ENCODE results near the gene CCDC60. TPM values are rescaled to one million over a fixed set of nuclear protein-coding genes. Genes with fewer than 3 reads are reported as not detected.
A peak's percentile ranks its signal among the peaks of the same experiment; 100 is the strongest.

Gene CCDC60
- total RNA-seq, 3 donors from 2014 or later: not detected

DNA sequence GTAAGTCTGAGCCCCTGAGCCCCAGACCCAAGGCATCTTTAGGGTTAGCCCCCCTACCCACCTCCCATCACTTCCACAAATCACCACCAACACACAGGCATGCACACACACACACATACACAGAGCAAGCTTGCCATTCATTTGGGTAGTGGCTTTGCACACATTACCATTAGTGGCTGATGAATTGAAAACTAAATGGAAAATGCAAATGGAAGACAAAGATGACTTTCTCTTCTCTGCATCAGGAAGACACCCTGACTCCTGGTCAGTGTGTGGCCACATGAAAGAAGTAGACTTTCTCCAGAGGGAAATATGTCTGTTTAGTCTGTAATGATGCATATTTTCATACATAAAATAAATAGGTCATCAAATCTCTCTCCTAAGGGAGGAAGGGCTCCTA, 55.2 kb downstream of the CCDC60 start:
- TF ChIP-seq POLR2A (IDR thresholded peaks at IDR 0.05): no peak
- no peak for TF ChIP-seq POLR2AphosphoS5 (IDR thresholded peaks at IDR 0.05)
- no peak for TF ChIP-seq CTCF (IDR thresholded peaks at IDR 0.05)
- Histone ChIP-seq H3K27ac (no peak overlapping the region), H3K4me3 (no peak overlapping the region), H3K36me3 (no peaks in the 10 kb centered on the region), H3K9me3 (no peaks in the 10 kb centered on the region), H3K27me3 (no peaks in the 10 kb centered on the region), H3K4me1 (no peaks in the 10 kb centered on the region)
- intact Hi-C loops (cut with DNase I; ENCODE audit: low total_unique reads): no loop called here
- DNase-seq (ENCODE audit: low spot score in 2 of 2): no peak

- Histone ChIP-seq H3K4me1 (no peaks in the 10 kb centered on the region), H3K36me3 (no peaks in the 10 kb centered on the region), H3K9me3 (no peaks in the 10 kb centered on the region), H3K27ac (no peak overlapping the region), H3K4me3 (no peak overlapping the region), H3K27me3 (no peaks in the 10 kb centered on the region)
- DNase-seq (ENCODE audit: low spot score in 2 of 2): no peak
- TF ChIP-seq POLR2AphosphoS5 (IDR thresholded peaks at IDR 0.05) (no peak), CTCF (IDR thresholded peaks at IDR 0.05) (no peak), POLR2A (IDR thresholded peaks at IDR 0.05) (no peak)
- intact Hi-C loops (cut with DNase I; ENCODE audit: low total_unique reads): no loop called here
These were observed 57.1 kb downstream of the CCDC60 start for GRCh38 chr12:119391673-119392072.

DNA sequence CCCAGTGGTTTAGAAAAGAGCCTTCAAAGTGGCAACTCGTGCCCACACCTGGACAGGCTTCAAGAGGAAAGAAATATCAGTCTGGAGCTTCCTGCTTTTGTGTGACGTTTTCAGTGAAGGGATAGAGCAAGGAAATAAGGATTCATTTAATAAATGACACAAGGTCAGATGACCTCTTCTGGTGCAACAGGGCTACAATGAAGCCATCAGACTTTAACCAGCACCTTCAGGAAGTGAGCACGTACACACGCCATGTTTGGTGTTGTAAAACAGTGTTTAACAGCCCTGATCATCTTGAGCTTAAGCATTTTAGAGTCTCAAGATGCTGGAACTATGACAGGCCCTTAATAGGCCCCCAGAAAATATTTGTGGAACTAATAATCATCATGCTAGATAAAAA, 59.1 kb downstream of the CCDC60 start:
- TF ChIP-seq POLR2AphosphoS5 (IDR thresholded peaks at IDR 0.05) (no peak), POLR2A (IDR thresholded peaks at IDR 0.05) (no peak), CTCF (IDR thresholded peaks at IDR 0.05) (no peak)
- H3K4me3 ChIP-seq: no peak overlapping the region
- H3K27me3 ChIP-seq: no peaks in the 10 kb centered on the region
- peaks cover 0 to 5% of the 10 kb centered on the region in 2 donors for H3K9me3 ChIP-seq
- H3K36me3 ChIP-seq: no peaks in the 10 kb centered on the region
- intact Hi-C loops (cut with DNase I; ENCODE audit: low total_unique reads): no loop called here
- H3K27ac ChIP-seq: peak overlapping the region in 1 of 2 donors; percentile 40
- H3K4me1 ChIP-seq: no peaks in the 10 kb centered on the region
- DNase-seq (ENCODE audit: low spot score in 2 of 2): no peak

- H3K4me3 ChIP-seq: no peak overlapping the region
- DNase-seq (ENCODE audit: low spot score in 2 of 2): no peak
- TF ChIP-seq POLR2AphosphoS5 (IDR thresholded peaks at IDR 0.05): no peak
- TF ChIP-seq POLR2A (IDR thresholded peaks at IDR 0.05): no peak
- no peak for TF ChIP-seq CTCF (IDR thresholded peaks at IDR 0.05)
- no peaks in the 10 kb centered on the region for H3K27me3 ChIP-seq
- H3K4me1 ChIP-seq: no peaks in the 10 kb centered on the region
- H3K36me3 ChIP-seq: no peaks in the 10 kb centered on the region
- intact Hi-C loops (cut with DNase I; ENCODE audit: low total_unique reads): no loop called here
- no peak overlapping the region for H3K27ac ChIP-seq
- H3K9me3 ChIP-seq: peaks cover 0 to 5% of the 10 kb centered on the region in 2 donors
These were observed 63.0 kb downstream of the CCDC60 start for GRCh38 chr12:119397540-119397939.

GRCh38 chr12:119398190-119398589, 63.7 kb downstream of the CCDC60 start:
- Histone ChIP-seq H3K9me3 (peaks cover 0 to 5% of the 10 kb centered on the region in 2 donors), H3K27me3 (no peaks in the 10 kb centered on the region), H3K27ac (no peak overlapping the region), H3K4me3 (no peak overlapping the region), H3K36me3 (no peaks in the 10 kb centered on the region), H3K4me1 (no peaks in the 10 kb centered on the region)
- intact Hi-C loops (cut with DNase I; ENCODE audit: low total_unique reads): no loop called here
- no peak for TF ChIP-seq POLR2AphosphoS5 (IDR thresholded peaks at IDR 0.05)
- DNase-seq (ENCODE audit: low spot score in 2 of 2): no peak

GRCh38 chr12:119399301-119399700, 64.8 kb downstream of the CCDC60 start:
- Histone ChIP-seq H3K4me1 (no peaks in the 10 kb centered on the region), H3K9me3 (peaks cover 0 to 5% of the 10 kb centered on the region in 2 donors), H3K27me3 (no peaks in the 10 kb centered on the region), H3K27ac (no peak overlapping the region), H3K36me3 (no peaks in the 10 kb centered on the region), H3K4me3 (no peak overlapping the region)
- TF ChIP-seq CTCF (IDR thresholded peaks at IDR 0.05): no peak
- no peak for TF ChIP-seq POLR2AphosphoS5 (IDR thresholded peaks at IDR 0.05)
- no peak for TF ChIP-seq POLR2A (IDR thresholded peaks at IDR 0.05)
- no peak for DNase-seq (ENCODE audit: low spot score in 2 of 2)
- intact Hi-C loops (cut with DNase I; ENCODE audit: low total_unique reads): no loop called here

Measured in breast epithelium (tissue), 4 donors.